ENCODE measurements around the gene KCNMB4.
"Not testable (repeated sequence)": the region's sequence is repeated elsewhere in the genome, so short reads cannot be mapped to it uniquely, and the experiment has no call there.

Gene KCNMB4

DNA sequence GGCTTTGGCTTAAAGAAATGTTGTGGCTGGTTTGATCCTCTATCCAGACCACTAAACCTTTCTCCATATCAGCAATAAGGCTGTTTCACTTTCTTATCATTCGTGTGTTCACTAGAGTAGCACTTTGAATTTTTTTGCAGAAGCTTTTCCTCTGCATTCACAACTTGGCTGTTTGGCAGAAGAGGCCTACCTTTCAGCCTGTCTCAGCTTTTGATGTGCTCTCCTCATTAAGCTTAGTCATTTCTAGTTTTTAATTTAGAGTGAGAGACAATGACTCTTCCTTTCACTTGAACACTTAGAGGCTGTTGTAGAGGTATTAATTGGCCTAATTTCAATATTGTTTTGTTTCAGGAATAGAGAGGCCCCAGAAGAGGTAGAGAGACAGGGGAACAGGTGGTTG, 13.8 kb downstream of the KCNMB4 start:
- DNase-seq, result no peak

DNA sequence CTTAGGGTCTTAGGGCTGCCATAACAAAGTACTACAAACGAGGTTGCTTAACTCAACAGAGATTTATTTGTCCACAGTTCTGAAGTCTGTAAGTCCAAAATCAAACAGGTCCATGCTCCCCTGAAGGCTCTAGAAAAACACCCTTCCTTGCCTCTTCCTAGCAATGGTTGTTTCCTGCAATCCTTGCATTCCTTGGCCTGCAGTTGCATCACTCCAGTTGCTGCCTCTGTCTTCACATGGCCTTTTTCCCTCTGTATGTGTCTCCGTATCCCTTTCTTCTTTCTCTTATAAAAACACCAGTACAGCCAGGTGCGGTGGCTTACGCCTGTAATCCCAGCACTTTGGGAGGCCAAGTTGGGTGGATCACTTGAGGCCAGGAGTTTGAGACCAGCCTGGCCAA, 17.4 kb downstream of the KCNMB4 start:
- DNase-seq, result no peak

GRCh38 chr12:70383886-70384285, 17.8 kb downstream of the KCNMB4 start:
- DNase-seq, result no peak

- DNase-seq, result no peak
These were observed 20.7 kb downstream of the KCNMB4 start for GRCh38 chr12:70386771-70387170.

- no peak for DNase-seq
These were observed 23.6 kb downstream of the KCNMB4 start for GRCh38 chr12:70389678-70390077.

DNA sequence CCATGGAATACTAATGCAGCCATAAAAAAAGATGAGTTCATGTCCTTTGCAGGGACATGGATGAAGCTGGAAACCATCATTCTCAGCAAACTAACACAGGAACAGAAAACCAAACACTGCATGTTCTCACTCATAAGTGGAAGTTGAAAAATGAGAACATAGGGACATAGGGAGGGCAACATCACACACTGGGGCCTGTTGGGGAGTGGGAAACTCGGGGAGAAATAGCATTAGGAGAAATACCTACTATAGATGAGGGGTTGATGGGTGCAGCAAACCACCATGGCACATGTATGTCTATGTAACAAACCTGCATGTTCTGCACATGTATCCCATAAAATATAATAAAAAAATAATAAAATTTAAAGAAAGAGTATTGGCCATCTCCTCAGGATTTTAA, 26.5 kb downstream of the KCNMB4 start:
- DNase-seq, result not testable (repeated sequence)

DNA sequence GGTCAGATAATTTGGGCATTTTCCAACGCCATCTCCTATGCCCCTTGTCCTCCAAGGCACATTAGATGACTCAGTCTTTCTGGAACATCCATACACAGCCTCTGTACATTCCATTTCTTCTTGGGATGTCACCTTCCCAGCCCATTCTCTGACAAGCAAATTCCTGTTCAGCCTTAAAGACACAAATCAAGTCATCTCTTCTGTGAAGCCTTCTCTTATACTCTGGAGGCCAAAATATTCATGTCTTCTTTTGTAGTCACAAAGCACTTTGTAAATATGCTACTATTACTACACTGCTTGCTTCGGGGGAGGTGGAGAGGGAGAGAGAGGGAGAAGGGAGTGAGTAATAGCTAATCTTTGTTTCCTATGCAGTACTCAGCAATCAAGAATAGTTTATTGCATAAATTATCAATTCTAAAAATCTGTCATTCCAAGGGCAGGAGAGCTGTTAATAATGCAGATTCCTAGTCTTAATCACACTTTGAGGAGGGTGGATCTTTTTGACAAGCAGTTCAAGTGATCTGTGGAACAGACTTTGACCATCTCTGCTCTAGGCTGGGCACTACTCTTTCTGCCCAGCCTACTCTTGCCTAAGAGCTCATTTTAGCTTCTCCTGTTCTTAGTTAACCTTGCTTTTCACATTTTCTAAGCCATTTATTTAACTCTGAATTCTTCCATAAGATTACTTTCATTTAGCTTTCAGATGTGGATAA, 27.9 kb downstream of the KCNMB4 start:
- DNase-seq, result no peak

DNA sequence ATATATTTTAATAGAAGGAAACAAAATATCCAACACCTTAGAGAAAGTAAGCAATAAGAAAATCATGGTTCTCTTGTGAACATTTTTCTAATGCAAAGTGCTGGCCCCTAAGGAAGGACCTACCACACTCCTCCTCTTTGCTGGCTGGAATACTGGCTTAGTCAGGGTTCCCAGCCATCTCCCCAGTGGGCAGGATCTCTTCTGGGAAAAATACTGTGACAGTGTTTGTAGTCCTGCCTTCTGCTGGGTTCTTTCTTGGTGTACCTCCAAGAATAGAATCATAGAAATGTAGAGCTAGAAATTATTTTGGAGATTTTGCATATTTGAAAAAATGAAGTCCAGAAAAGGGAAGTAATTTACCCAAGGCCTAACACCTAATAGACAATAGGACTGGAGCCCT, 31.9 kb downstream of the KCNMB4 start:
- no peak for DNase-seq

DNA sequence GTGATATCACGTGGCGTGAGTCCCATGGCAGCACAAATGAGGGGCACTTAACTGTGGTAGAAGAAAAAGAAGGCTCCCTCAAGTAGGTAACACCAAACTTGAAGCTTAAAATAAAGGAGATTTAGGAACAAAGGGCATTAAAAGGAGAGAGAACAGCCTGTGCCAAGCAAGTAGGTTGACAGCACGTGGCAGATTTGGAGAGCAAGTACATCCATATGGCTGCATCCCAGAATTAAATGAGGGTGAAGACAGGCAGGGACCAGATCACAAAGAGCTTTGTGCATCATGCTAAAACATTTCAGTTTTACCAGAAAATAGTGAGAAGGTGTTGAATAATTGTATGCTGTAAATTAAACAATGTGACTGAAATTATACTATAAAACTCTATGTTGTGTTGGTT, 32.8 kb downstream of the KCNMB4 start:
- DNase-seq, result no peak

- no peak for DNase-seq
These were observed 33.2 kb downstream of the KCNMB4 start for GRCh38 chr12:70399311-70399710.

- no peak for DNase-seq
These were observed 34.0 kb downstream of the KCNMB4 start for GRCh38 chr12:70400124-70400523.

GRCh38 chr12:70402597-70402996, 36.5 kb downstream of the KCNMB4 start:
- DNase-seq, result no peak

GRCh38 chr12:70403826-70404225, 37.7 kb downstream of the KCNMB4 start:
- no peak for DNase-seq

DNA sequence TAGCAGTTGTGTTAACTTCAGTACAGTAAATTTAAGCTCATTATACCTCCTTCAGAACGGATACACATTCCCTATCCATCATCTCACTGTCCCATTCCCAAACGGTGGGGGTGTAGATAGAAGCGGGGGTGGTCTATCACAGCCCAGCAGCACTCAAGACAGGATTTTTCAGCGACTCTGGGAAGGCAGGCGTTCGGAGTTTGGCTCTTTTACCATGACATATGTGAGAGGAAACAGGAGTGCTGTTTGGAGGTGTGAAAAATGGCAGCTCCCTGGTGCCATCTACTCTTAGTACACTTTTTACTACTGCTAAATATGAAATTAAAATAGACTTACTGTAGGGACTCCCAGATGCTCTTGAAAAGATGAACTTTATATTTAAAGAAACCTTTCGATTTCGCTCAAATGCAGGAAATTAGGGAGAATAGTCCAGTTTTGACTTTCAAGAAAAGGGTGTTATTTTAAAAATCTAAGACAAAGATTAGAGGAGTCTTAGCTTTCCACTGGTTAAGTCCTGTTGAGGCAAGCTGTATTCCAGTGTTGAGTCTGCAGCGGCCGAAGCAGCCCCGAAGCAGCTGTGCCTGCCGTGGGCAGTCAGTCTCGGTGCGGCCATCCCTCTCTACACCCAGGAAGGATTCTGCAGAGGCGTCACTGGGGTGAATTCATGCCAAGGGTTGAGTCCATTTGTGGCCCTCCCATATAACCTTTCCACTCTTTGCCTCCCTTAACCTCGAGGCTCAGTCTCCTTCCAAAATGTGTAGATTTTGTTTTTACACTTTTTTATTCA, 42.1 kb downstream of the KCNMB4 start:
- no peak for DNase-seq

GRCh38 chr12:70415987-70416386, 49.9 kb downstream of the KCNMB4 start:
- DNase-seq, result no peak

- DNase-seq, result no peak
These were observed 51.0 kb downstream of the KCNMB4 start for GRCh38 chr12:70417121-70417520.

GRCh38 chr12:70418101-70418500, 52.0 kb downstream of the KCNMB4 start:
- DNase-seq, result no peak

DNA sequence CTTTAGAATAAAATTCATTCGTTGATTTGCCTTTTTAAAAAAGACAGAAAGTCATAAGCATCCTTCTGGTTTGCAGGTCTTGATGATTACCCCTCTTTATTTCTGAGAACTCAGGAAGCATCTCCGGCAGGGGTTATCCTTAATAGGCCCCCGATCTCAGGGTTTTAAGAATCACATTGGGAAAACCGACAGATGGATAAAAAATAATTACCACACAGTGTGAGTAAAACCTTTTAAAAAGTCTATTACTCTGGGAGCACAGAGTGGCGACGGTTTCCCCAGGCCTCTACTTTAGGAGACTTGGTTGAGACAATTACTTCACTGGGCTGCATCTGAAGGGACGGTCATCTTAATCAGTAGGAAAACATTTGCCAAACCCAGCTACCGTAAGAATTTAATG, 56.5 kb downstream of the KCNMB4 start:
- no peak for DNase-seq

GRCh38 chr12:70426620-70427019, 60.5 kb downstream of the KCNMB4 start:
- DNase-seq, result no peak

- DNase-seq, result no peak
These were observed 61.5 kb downstream of the KCNMB4 start for GRCh38 chr12:70427611-70428010.

- no peak for DNase-seq
These were observed 64.3 kb downstream of the KCNMB4 start for GRCh38 chr12:70430400-70430799.

- no peak for DNase-seq
These were observed 70.7 kb downstream of the KCNMB4 start for GRCh38 chr12:70436836-70437235.

DNA sequence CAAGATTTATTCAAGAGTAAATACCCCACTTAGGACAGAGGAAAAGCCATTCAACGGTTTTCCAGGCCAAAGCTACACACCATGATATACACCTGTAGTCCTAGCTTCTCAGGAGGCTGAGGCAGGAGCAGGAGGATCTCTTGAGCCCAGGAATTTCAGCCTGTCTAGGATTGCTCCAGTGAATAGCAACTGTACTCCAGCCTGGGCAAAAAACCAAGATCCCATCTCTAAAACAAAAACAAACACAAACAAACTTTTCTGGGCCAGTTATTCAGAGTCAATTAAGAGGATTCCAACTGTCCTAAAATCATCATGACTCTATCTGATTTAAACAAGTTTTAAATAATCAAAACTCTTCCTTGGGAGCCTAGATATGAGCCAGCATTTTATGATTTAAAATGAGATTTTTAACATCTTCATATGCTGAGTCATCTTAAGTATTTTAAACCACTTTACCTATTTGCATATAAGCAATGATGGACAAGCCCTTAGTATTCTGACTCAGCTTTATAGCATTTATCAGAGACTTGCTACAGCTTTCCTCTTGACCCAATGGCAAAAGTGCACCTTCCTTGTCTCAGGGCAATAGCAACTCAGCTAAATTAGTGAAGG, 77.1 kb downstream of the KCNMB4 start:
- no peak for DNase-seq

GRCh38 chr12:70444903-70445302, 78.8 kb downstream of the KCNMB4 start:
- DNase-seq, result no peak
